ENCODE results near the gene UBE3D. TPM values are rescaled to one million over a fixed set of nuclear protein-coding genes. Genes with fewer than 3 reads are reported as not detected.

Gene UBE3D
- total RNA-seq, 2 experiments from 2014 or later = 4.0 to 4.2 TPM

DNA sequence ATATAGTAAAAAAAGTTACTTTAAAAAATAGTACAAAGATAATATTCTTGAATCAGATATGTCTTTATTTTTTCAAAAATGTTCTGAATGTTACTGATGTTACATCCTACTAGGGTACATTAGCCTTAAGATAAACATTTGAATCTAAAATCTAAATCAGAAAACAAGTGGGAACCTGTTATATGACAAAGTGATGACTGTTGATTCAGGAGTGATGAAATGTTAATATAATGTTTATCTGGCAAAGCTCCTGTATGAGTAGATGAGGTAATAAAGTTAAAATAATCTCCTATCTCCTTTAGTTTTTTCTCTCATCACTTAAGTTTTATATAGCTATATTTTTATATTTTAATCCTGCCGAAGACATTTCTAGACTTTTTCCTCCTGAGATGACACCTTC is 6.1 kb upstream of the UBE3D start:
- H3K27me3 Mint-ChIP-seq = no peaks in the 10 kb centered on the region
- H3K9me3 Mint-ChIP-seq = no peaks in the 10 kb centered on the region
- POLR2A ChIA-PET = no interaction called here
- no peak overlapping the region for H3K27ac Mint-ChIP-seq
- CTCF ChIA-PET = no interaction called here
- peaks cover 31% of the 10 kb centered on the region for H3K4me1 Mint-ChIP-seq
- no peaks in the 10 kb centered on the region for H3K36me3 Mint-ChIP-seq (ENCODE audit: low read depth)
- no peak overlapping the region for H3K4me3 Mint-ChIP-seq
- no peak for DNase-seq

- CTCF ChIA-PET = interaction anchor here (1.5 kb wide), 1 partner anchor 16 kb away, joined by 4 read pairs; no protein-coding TSS in a partner anchor
- Mint-ChIP-seq H3K9me3 (no peaks in the 10 kb centered on the region), H3K4me3 (no peak overlapping the region), H3K27me3 (no peaks in the 10 kb centered on the region), H3K4me1 (peaks cover 33% of the 10 kb centered on the region), H3K36me3 (ENCODE audit: low read depth) (no peaks in the 10 kb centered on the region), H3K27ac (no peak overlapping the region)
- POLR2A ChIA-PET = no interaction called here
- DNase-seq = no peak
These were observed 5.4 kb upstream of the UBE3D start for GRCh38 chr6:83071023-83071422.

GRCh38 chr6:83069633-83070032 is 4.0 kb upstream of the UBE3D start:
- no peaks in the 10 kb centered on the region for H3K9me3 Mint-ChIP-seq
- POLR2A ChIA-PET = no interaction called here
- H3K27me3 Mint-ChIP-seq = no peaks in the 10 kb centered on the region
- no peak for DNase-seq
- no peaks in the 10 kb centered on the region for H3K36me3 Mint-ChIP-seq (ENCODE audit: low read depth)
- peaks cover 40% of the 10 kb centered on the region for H3K4me1 Mint-ChIP-seq
- H3K27ac Mint-ChIP-seq = no peak overlapping the region
- CTCF ChIA-PET = interaction anchor here (1.5 kb wide), 1 partner anchor 18 kb away, joined by 4 read pairs; no protein-coding TSS in a partner anchor
- H3K4me3 Mint-ChIP-seq = no peak overlapping the region

- ChIA-PET POLR2A (no interaction called here), CTCF (interaction anchor here (0.6 to 3.7 kb wide), 5 partner anchors 12 to 820 kb away, joined by 3 to 42 read pairs (median 5); no protein-coding TSS in a partner anchor)
- DNase-seq = no peak
- peak overlapping the region; percentile 88 for H3K4me3 Mint-ChIP-seq
- H3K27me3 Mint-ChIP-seq = no peaks in the 10 kb centered on the region
- H3K27ac Mint-ChIP-seq = peak overlapping the region; percentile 88
- peaks cover 47% of the 10 kb centered on the region for H3K4me1 Mint-ChIP-seq
- H3K9me3 Mint-ChIP-seq = no peaks in the 10 kb centered on the region
- no peaks in the 10 kb centered on the region for H3K36me3 Mint-ChIP-seq (ENCODE audit: low read depth)
These were observed 3.0 kb upstream of the UBE3D start for GRCh38 chr6:83068616-83069015.

- Mint-ChIP-seq H3K36me3 (ENCODE audit: low read depth) (no peaks in the 10 kb centered on the region), H3K4me1 (peaks cover 47% of the 10 kb centered on the region), H3K27me3 (no peaks in the 10 kb centered on the region), H3K27ac (peak within 1 kb of the TSS; percentile 88), H3K9me3 (no peaks in the 10 kb centered on the region), H3K4me3 (peak within 1 kb of the TSS; percentile 88)
- ChIA-PET POLR2A (no interaction called here), CTCF (interaction anchor here (0.6 to 3.8 kb wide), 29 partner anchors 8 to 1236 kb away, joined by 3 to 59 read pairs (median 5); partner anchors contain the start of genes CEP162, PGM3, PRSS35 and RWDD2A)
- DNase-seq = peak; percentile 96
These were observed 2.1 kb upstream of the UBE3D start, which contains the start of gene DOP1A for GRCh38 chr6:83067448-83068439. Gene DOP1A (plus strand): TSS chr6:83067671. CDS start chr6:83096978, 29,307 bp downstream.

DNA sequence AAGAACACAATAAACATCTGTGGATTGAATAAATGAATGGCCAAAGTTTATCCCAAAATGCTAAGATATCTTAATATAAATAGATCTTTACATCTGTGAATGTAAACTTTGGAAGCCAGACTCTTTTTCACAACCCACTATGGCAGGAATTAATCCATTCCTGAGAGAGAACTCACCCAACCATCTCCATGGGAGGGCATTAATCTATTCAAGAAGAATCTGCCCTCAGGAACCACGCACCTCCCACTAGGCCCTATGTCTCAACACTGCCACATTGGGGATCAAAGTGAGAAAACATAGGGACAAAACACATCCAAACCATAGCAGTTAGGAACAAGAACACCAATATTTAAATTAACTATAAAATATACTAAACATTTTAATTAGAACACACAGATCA is 3.4 kb downstream of the UBE3D start:
- no peak overlapping the region for H3K27ac Mint-ChIP-seq
- H3K4me3 Mint-ChIP-seq = no peak overlapping the region
- DNase-seq = no peak
- peaks cover 17% of the 10 kb centered on the region for H3K4me1 Mint-ChIP-seq
- ChIA-PET CTCF (no interaction called here), POLR2A (no interaction called here)
- H3K36me3 Mint-ChIP-seq (ENCODE audit: low read depth) = peaks cover 5% of the 10 kb centered on the region
- H3K9me3 Mint-ChIP-seq = no peaks in the 10 kb centered on the region
- no peaks in the 10 kb centered on the region for H3K27me3 Mint-ChIP-seq

DNA sequence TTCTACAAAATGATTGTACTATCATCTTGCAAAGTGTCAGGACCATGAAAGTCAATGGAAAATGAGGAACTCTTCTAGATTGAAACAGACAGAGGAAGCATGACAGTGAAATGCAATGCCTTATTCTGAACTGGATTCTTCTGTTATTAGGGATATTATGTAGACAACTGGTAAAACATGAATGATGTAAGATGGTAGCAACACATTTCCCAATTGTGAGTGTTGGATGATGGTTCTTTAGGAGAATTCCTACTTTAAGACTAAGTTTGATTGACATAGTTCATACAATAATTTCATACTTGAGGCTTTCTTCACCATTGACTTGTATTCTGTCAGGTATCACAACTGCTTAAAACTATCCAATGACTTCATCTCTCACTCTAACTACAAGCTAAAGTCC is 4.5 kb downstream of the UBE3D start:
- no peaks in the 10 kb centered on the region for H3K9me3 Mint-ChIP-seq
- peaks cover 16% of the 10 kb centered on the region for H3K4me1 Mint-ChIP-seq
- no peak overlapping the region for H3K27ac Mint-ChIP-seq
- ChIA-PET CTCF (no interaction called here), POLR2A (no interaction called here)
- H3K27me3 Mint-ChIP-seq = no peaks in the 10 kb centered on the region
- no peak for DNase-seq
- H3K36me3 Mint-ChIP-seq (ENCODE audit: low read depth) = peaks cover 10% of the 10 kb centered on the region
- no peak overlapping the region for H3K4me3 Mint-ChIP-seq

GRCh38 chr6:83057705-83058321 is 7.8 kb downstream of the UBE3D start:
- H3K27me3 Mint-ChIP-seq = no peaks in the 10 kb centered on the region
- no peak overlapping the region for H3K27ac Mint-ChIP-seq
- H3K4me1 Mint-ChIP-seq = no peaks in the 10 kb centered on the region
- POLR2A ChIA-PET = no interaction called here
- H3K36me3 Mint-ChIP-seq (ENCODE audit: low read depth) = peaks cover 10% of the 10 kb centered on the region
- CTCF ChIA-PET = interaction anchor here (0.5 to 8.9 kb wide), 2 partner anchors 8 to 995 kb away, joined by 3 to 59 read pairs; partner anchors contain the start of genes DOP1A and UBE3D
- DNase-seq = peak; percentile 35
- H3K9me3 Mint-ChIP-seq = no peaks in the 10 kb centered on the region
- no peak overlapping the region for H3K4me3 Mint-ChIP-seq

GRCh38 chr6:83055366-83055964 is 10.2 kb downstream of the UBE3D start:
- Mint-ChIP-seq H3K36me3 (ENCODE audit: low read depth) (peaks cover 12% of the 10 kb centered on the region), H3K4me1 (no peaks in the 10 kb centered on the region), H3K27me3 (no peaks in the 10 kb centered on the region), H3K4me3 (no peak overlapping the region), H3K9me3 (no peaks in the 10 kb centered on the region), H3K27ac (no peak overlapping the region)
- ChIA-PET POLR2A (no interaction called here), CTCF (interaction anchor here (8.9 kb wide), 1 partner anchor 11 kb away, joined by 59 read pairs; the partner anchor contains the start of genes DOP1A and UBE3D)
- peak; percentile 47 for DNase-seq

DNA sequence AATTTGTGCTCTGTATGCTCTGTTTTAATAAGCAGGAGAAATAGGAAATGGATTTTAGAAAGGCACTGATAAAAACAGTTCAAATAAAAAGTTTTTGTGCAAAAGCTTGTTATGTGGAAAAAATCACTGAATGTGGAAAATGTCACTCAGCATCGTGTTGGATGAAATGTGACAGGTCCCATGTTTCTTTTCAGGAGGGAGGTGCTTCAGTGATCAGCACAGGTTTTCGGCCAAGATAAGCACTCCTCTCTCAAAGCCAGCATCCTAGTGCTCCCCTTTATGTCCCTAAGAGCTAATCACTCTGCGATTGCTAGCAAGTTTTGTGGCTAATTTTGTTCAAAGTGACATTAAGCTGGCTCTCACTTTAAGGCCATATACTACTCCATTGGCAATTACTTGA is 12.0 kb downstream of the UBE3D start:
- POLR2A ChIA-PET = no interaction called here
- Mint-ChIP-seq H3K4me1 (no peaks in the 10 kb centered on the region), H3K36me3 (ENCODE audit: low read depth) (peaks cover 12% of the 10 kb centered on the region), H3K27me3 (no peaks in the 10 kb centered on the region), H3K4me3 (no peak overlapping the region), H3K27ac (no peak overlapping the region), H3K9me3 (no peaks in the 10 kb centered on the region)
- CTCF ChIA-PET = interaction anchor here (1.1 to 8.9 kb wide), 2 partner anchors 13 to 782 kb away, joined by 3 to 59 read pairs; partner anchors contain the start of genes DOP1A and UBE3D
- DNase-seq = no peak

GRCh38 chr6:83051377-83052172 is 14.1 kb downstream of the UBE3D start:
- Mint-ChIP-seq H3K27ac (no peak overlapping the region), H3K36me3 (ENCODE audit: low read depth) (peaks cover 5% of the 10 kb centered on the region), H3K27me3 (no peaks in the 10 kb centered on the region), H3K4me1 (no peaks in the 10 kb centered on the region), H3K9me3 (no peaks in the 10 kb centered on the region), H3K4me3 (no peak overlapping the region)
- no peak for DNase-seq
- POLR2A ChIA-PET = no interaction called here
- CTCF ChIA-PET = interaction anchor here (8.9 kb wide), 1 partner anchor 15 kb away, joined by 59 read pairs; the partner anchor contains the start of genes DOP1A and UBE3D

All from activated CD4-positive, alpha-beta T cell treated with anti-CD3 and anti-CD28 coated beads, Interleukin-2, amount 10 ng/mL, durations not matched to agents 7 days and 5 days (primary cell).